Measurements from ENCODE around the gene SEMA4D. TPM values are rescaled to one million over a fixed set of nuclear protein-coding genes. Genes with fewer than 3 reads are reported as not detected.

Gene SEMA4D
- polyA plus RNA-seq, 1 experiment = 0.50 TPM

GRCh38 chr9:89536600-89536999 is 38.7 kb upstream of the SEMA4D start:
- Histone ChIP-seq H3K36me3 (ENCODE audit: control insufficient read depth, insufficient read depth, low read length) (no peaks in the 10 kb centered on the region), H3K4me3 (ENCODE audit: low read depth, low read length) (no peak overlapping the region), H3K27me3 (ENCODE audit: control insufficient read depth, insufficient read depth, low read length) (no peaks in the 10 kb centered on the region; the same call in 1 of the 2 replicates)
- TF ChIP-seq, protein P1, sequence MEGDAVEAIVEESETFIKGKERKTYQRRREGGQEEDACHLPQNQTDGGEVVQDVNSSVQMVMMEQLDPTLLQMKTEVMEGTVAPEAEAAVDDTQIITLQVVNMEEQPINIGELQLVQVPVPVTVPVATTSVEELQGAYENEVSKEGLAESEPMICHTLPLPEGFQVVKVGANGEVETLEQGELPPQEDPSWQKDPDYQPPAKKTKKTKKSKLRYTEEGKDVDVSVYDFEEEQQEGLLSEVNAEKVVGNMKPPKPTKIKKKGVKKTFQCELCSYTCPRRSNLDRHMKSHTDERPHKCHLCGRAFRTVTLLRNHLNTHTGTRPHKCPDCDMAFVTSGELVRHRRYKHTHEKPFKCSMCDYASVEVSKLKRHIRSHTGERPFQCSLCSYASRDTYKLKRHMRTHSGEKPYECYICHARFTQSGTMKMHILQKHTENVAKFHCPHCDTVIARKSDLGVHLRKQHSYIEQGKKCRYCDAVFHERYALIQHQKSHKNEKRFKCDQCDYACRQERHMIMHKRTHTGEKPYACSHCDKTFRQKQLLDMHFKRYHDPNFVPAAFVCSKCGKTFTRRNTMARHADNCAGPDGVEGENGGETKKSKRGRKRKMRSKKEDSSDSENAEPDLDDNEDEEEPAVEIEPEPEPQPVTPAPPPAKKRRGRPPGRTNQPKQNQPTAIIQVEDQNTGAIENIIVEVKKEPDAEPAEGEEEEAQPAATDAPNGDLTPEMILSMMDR (IDR thresholded peaks at IDR 0.05; ENCODE audit: insufficient read depth, low read depth, low read length) = no peak
- no peak for DNase-seq (ENCODE audit: low read depth)
- CTCF ChIA-PET = no interaction called here
- POLR2A ChIA-PET = no interaction called here

DNA sequence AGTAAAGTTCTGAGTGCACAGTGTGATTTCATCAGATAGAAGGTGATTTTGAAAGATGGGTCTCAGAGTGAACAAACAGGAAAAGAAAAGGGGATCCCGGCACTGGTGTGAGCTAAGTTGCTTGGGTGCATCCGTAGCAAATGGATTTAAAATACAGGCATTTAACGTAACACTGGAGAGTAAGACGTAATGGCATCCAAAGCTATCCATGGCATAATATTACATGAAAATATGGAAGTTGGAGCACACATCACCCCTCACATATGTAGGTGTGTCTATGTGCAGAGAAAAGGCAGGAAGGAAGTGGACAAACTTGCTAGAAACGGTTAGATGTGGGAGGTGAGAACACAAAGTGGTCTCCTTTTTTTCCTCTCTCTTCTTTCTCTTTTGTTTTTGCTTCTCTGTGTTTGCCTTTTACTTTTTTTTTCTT is 38.2 kb upstream of the SEMA4D start:
- ChIA-PET POLR2A (no interaction called here), CTCF (interaction anchor here (1.0 kb wide), 1 partner anchor 12 kb away, joined by 3 read pairs; no protein-coding TSS in a partner anchor)
- TF ChIP-seq, protein P1 (IDR thresholded peaks at IDR 0.05; ENCODE audit: insufficient read depth, low read depth, low read length) = no peak
- DNase-seq (ENCODE audit: low read depth) = no peak
- Histone ChIP-seq H3K27me3 (ENCODE audit: control insufficient read depth, insufficient read depth, low read length) (no peaks in the 10 kb centered on the region; the same call in 1 of the 2 replicates), H3K36me3 (ENCODE audit: control insufficient read depth, insufficient read depth, low read length) (no peaks in the 10 kb centered on the region), H3K4me3 (ENCODE audit: low read depth, low read length) (no peak overlapping the region)

GRCh38 chr9:89535461-89535860 is 37.5 kb upstream of the SEMA4D start:
- CTCF ChIA-PET = interaction anchor here (1.0 kb wide), 1 partner anchor 13 kb away, joined by 3 read pairs; no protein-coding TSS in a partner anchor
- no peak for DNase-seq (ENCODE audit: low read depth)
- TF ChIP-seq, protein P1 (IDR thresholded peaks at IDR 0.05; ENCODE audit: insufficient read depth, low read depth, low read length) = no peak
- POLR2A ChIA-PET = no interaction called here
- Histone ChIP-seq H3K27me3 (ENCODE audit: control insufficient read depth, insufficient read depth, low read length) (no peaks in the 10 kb centered on the region; the same call in 1 of the 2 replicates), H3K36me3 (ENCODE audit: control insufficient read depth, insufficient read depth, low read length) (no peaks in the 10 kb centered on the region), H3K4me3 (ENCODE audit: low read depth, low read length) (no peak overlapping the region)

DNA sequence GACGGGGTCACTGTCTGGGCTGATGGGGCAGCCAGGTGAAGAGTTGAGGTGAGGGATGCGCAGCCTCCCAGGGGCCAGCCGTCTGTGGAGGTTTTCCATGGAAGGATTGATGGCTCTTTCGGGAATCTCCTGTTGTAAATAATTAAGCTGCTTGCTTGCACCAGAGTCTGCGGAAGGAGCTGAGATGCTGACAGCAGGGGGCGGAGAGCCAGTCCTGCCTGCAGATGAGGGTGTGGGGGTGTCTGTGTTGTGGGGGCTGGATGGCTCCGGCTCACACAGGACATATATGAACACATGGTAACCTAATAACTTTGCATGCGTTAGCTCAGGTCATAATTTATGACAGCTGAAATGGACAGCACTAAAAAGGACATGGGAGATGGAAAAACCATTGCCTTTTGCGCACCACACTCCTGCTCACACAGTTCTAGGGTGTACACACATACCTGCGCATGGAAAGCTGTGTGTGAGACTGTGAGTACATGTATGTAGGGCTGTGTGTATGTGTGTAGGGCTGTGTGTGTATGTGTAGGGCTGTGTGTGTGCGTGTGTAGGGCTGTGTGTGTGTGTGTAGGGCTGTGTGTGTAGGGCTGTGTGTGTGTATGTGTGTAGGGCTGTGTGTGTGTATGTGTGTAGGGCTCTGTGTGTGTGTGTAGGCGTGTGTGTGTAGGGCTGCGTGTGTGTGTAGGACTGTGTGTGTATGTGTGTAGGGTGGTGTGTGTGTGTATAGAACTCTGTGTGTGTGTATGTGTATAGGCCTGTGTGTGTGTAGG is 36.8 kb upstream of the SEMA4D start:
- Histone ChIP-seq H3K27me3 (ENCODE audit: control insufficient read depth, insufficient read depth, low read length) (no peaks in the 10 kb centered on the region; the same call in 1 of the 2 replicates), H3K36me3 (ENCODE audit: control insufficient read depth, insufficient read depth, low read length) (no peaks in the 10 kb centered on the region), H3K4me3 (ENCODE audit: low read depth, low read length) (no peak overlapping the region)
- ChIA-PET CTCF (interaction anchor here (1.4 kb wide), 1 partner anchor 14 kb away, joined by 9 read pairs; no protein-coding TSS in a partner anchor), POLR2A (no interaction called here)
- DNase-seq (ENCODE audit: low read depth) = no peak
- TF ChIP-seq, protein P1 (IDR thresholded peaks at IDR 0.05; ENCODE audit: insufficient read depth, low read depth, low read length) = no peak

DNA sequence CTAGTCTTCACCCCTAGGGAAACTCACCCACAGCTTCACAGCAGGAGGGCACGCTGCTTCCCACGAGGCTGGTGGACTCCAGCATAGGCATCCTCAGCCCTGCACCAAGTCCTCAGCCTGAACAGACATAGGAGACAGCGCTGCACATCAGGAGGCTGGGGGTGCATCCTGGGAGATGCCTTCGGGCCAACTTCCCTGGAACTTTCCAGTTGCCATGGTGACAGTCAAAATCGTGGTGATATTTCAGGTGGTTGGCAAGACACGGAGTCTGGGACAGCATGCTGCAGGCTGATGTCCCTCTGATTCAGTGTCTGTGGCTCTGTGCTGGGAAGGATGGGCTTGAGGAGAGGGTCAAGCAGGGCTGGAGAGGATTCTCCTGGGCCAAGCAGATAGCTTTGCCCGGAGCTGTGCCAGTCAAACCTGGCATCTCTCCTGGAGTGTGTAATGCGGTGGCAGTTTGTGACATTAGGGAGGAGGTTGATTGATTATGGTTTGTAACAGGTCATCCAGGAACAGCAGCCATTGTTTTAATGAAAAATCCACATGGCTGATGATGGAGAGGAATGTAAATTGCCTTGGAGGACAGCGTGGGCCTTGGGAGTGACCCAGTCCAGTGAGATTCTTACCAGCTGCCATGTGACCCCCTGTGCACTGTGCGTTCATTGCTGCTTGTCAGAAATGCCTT is 35.6 kb upstream of the SEMA4D start:
- H3K4me3 ChIP-seq (ENCODE audit: low read depth, low read length) = no peak overlapping the region
- ChIA-PET POLR2A (no interaction called here), CTCF (interaction anchor here (1.4 kb wide), 1 partner anchor 15 kb away, joined by 9 read pairs; no protein-coding TSS in a partner anchor)
- no peak for DNase-seq (ENCODE audit: low read depth)
- no peaks in the 10 kb centered on the region for H3K36me3 ChIP-seq (ENCODE audit: control insufficient read depth, insufficient read depth, low read length)
- no peaks in the 10 kb centered on the region; the same call in 1 of the 2 replicates for H3K27me3 ChIP-seq (ENCODE audit: control insufficient read depth, insufficient read depth, low read length)
- TF ChIP-seq, protein P1 (IDR thresholded peaks at IDR 0.05; ENCODE audit: insufficient read depth, low read depth, low read length) = no peak

Measured in BJ (cell line).